Measurements from ENCODE around the gene MARCHF9.

Gene MARCHF9

DNA sequence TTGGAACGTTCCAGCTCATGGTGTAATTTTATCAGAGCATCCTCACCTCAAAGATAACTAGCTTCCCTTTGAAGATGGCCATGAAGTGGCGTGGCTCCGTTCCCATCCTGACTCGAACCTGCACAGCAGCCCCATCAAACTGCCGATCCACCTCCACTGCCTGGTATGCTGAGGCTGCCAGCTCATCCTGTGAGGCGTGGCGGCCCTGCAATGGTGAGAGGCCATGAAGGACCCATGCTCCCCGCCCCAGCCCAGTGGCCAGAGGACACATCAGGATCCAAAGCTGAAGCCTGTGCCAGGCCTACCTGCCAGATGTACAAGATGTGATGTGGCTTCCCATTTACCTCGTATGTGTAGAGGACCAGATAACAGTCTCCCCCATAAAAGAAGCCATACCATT lies 52.4 kb downstream of the MARCHF9 start:
- no peak for DNase-seq

DNA sequence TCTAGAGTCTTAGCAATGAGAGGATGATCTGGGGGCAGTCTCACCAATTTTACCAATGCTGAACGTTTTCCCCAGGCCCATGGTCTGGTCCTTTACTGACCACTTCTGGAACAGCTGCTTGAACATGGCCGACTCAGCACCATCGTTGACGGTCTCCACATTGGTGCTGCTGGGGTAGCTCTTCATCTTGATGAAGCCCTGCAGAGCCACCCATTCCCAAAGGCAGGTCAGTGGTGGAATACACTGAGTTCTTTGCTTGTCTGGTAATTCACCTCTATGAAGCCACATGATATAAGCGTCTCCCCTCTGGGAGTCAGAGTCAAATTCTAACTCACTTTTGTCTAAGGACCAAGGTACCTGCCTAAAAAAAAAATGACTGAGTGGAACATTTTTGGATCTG lies 53.4 kb downstream of the MARCHF9 start:
- DNase-seq: no peak

DNA sequence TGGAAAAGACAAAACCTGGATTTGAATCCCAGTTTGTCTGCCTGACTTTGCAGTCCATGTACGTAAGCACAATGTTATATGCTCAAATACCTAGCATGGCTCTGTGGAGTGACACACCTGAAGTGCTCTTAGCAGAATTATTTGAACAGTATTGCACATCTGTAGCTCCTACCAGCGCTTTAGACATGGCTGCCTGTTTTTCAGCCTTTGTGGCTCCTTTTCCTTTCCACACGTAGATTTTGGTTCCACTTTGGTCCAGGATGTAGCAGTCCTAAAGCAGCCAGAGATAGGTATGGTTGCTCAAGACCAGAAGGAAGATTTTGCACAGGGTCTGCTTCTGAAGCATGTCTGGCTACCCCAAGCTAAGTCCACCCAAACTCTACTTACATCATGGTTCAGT lies 54.5 kb downstream of the MARCHF9 start:
- DNase-seq: no peak
